Loucy (cell line): ENCODE measurements around the gene MAP3K13.
"Not testable (repeated sequence)": the region's sequence is repeated elsewhere in the genome, so short reads cannot be mapped to it uniquely, and the experiment has no call there.

Experiments
- H2AFZ ChIP-seq: fragments of 200-600 bp; sonication (generic); 2 replicates; pipeline ENCODE4 v1.6.0; 2016; ENCODE audit warnings: antibody characterized with exemption, mild to moderate bottlenecking, low read length, moderate library complexity
- H3F3A ChIP-seq: fragments of 200-600 bp; 2 replicates; pipeline ENCODE4 v1.6.0; 2016; ENCODE audit warnings: antibody characterized with exemption, low read depth, mild to moderate bottlenecking
- H3K27me3 ChIP-seq: fragments of 200-600 bp; sonication (generic); 2 replicates; pipeline ENCODE4 v1.6.1; 2014; ENCODE audit warnings: low read length, mild to moderate bottlenecking; ENCODE audit not compliant: insufficient read depth, poor library complexity, severe bottlenecking
- H3K36me3 ChIP-seq: fragments of 200-600 bp; sonication (generic); 2 replicates; pipeline ENCODE4 v1.6.1; 2016; ENCODE audit warnings: low read length; ENCODE audit not compliant: insufficient read depth
- H3K4me1 ChIP-seq: fragments of 200-600 bp; sonication (generic); 2 replicates; pipeline ENCODE4 v1.5.1; 2014; ENCODE audit warnings: low read length, mild to moderate bottlenecking; ENCODE audit not compliant: insufficient read depth, poor library complexity, severe bottlenecking
- H3K4me2 ChIP-seq: fragments of 200-600 bp; sonication (generic); 2 replicates; pipeline ENCODE4 v1.6.0; 2014; ENCODE audit warnings: antibody characterized with exemption, low read length, low read depth, mild to moderate bottlenecking; ENCODE audit not compliant: poor library complexity, severe bottlenecking
- H3K4me3 ChIP-seq: fragments of 200-600 bp; sonication (generic); 2 replicates; pipeline ENCODE4 v1.5.1; 2014; ENCODE audit warnings: low read length, mild to moderate bottlenecking, mixed read lengths; ENCODE audit not compliant: poor library complexity, severe bottlenecking
- H3K79me2 ChIP-seq: fragments of 200-600 bp; sonication (generic); 2 replicates; pipeline ENCODE4 v1.6.1; 2014; ENCODE audit warnings: low read length; ENCODE audit not compliant: insufficient read depth
- H3K9ac ChIP-seq: fragments of 200-600 bp; sonication (generic); 2 replicates; pipeline ENCODE4 v1.6.0; 2014; ENCODE audit warnings: mild to moderate bottlenecking, low read depth, low read length, moderate library complexity; ENCODE audit not compliant: poor library complexity, severe bottlenecking
- H3K9me2 ChIP-seq: fragments of 200-600 bp; sonication (generic); replicated peaks from 2 replicates; pipeline ENCODE4 v1.6.1; 2016; ENCODE audit warnings: low read depth, low read length, mixed read lengths
- H3K9me3 ChIP-seq: fragments of 200-600 bp; sonication (generic); 2 replicates; pipeline ENCODE4 v1.6.1; 2014; ENCODE audit warnings: mild to moderate bottlenecking, antibody characterized with exemption, low read length, low read depth; ENCODE audit not compliant: insufficient read depth
- H4K20me1 ChIP-seq: fragments of 200-600 bp; sonication (generic); 2 replicates; pipeline ENCODE4 v1.6.0; 2014; ENCODE audit warnings: antibody characterized with exemption, low read length, mild to moderate bottlenecking; ENCODE audit not compliant: insufficient read depth, poor library complexity, severe bottlenecking
- EZH2phosphoT487 ChIP-seq: fragments of 200-600 bp; IDR thresholded peaks from 2 replicates; pipeline ENCODE4 v1.6.1; 2018; ENCODE audit warnings: antibody characterized with exemption, mild to moderate bottlenecking, moderate library complexity, borderline replicate concordance
- TF ChIP-seq, protein P1 (sequence below): fragments of 200-600 bp; sonication (generic); conservative IDR thresholded peaks from 2 replicates; pipeline ENCODE4 v1.5.1; 2014; ENCODE audit warnings: mild to moderate bottlenecking, antibody characterized with exemption, low read length

Gene MAP3K13

DNA sequence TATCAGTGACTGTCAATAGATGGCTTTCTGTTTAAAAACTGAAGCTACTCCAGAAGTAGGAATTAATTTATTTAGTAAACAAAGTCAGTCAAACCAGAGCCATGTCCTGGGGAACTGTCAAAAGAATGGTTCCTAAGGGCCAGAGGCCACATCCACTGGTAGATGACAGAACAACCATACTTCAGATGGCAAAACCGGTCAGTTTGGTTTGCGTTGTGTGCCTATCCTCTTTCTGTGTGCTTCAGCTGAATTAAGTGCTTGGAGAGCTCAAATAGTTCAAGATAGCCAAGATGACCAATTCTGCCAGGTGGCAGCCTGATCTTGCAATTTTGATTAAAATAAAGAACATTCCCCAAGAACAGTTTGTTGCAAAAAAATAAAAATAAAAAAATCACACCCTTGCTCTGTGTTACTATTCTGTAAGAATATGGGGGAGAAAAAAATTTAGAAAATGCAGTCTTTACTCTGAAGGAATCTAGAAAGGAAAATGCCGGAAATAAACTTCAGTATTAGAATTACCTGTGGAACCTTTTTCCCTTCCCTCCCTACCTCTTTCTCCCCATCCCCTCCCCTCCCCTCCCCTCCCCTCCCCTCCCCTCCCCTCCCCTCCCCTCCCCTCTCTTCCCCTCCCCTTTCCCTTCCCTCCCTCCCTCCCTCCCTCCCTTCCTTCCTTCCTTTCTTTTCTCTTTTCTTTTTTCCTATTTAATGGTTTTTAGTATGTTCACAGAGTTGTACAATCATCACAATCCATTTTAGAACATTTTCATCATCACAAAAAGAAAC lies 2.5 kb downstream of the MAP3K13 start:
- peak overlapping the region; percentile 91 for H3K4me3 ChIP-seq
- H3K4me1 ChIP-seq, result peaks cover 16% of the 10 kb centered on the region
- H4K20me1 ChIP-seq, result no peaks in the 10 kb centered on the region
- TF ChIP-seq, protein P1, sequence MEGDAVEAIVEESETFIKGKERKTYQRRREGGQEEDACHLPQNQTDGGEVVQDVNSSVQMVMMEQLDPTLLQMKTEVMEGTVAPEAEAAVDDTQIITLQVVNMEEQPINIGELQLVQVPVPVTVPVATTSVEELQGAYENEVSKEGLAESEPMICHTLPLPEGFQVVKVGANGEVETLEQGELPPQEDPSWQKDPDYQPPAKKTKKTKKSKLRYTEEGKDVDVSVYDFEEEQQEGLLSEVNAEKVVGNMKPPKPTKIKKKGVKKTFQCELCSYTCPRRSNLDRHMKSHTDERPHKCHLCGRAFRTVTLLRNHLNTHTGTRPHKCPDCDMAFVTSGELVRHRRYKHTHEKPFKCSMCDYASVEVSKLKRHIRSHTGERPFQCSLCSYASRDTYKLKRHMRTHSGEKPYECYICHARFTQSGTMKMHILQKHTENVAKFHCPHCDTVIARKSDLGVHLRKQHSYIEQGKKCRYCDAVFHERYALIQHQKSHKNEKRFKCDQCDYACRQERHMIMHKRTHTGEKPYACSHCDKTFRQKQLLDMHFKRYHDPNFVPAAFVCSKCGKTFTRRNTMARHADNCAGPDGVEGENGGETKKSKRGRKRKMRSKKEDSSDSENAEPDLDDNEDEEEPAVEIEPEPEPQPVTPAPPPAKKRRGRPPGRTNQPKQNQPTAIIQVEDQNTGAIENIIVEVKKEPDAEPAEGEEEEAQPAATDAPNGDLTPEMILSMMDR, result no peak
- no peak for TF ChIP-seq EZH2phosphoT487
- no peaks in the 10 kb centered on the region for H3K36me3 ChIP-seq
- H3K9ac ChIP-seq, result no peak overlapping the region
- peak overlapping the region; percentile 88 for H3K4me2 ChIP-seq
- H2AFZ ChIP-seq, result no peak overlapping the region
- H3F3A ChIP-seq, result no peaks in the 10 kb centered on the region
- no peaks in the 10 kb centered on the region for H3K79me2 ChIP-seq
- H3K9me3 ChIP-seq, result no peaks in the 10 kb centered on the region
- no peaks in the 10 kb centered on the region for H3K9me2 ChIP-seq
- H3K27me3 ChIP-seq, result peaks cover 17% of the 10 kb centered on the region

DNA sequence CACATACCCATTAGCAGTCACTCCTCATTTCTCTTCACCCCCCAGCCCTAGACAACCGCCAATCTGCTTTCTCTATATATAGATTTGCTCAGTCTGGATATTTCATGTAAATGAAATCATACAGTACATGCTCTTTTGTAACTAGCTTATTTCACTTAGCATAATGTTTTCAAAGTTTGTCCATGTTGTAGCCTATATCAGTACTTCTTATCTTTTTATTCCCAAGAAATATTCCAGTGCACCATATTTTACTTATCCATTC lies 3.1 kb downstream of the MAP3K13 start:
- H3K4me1 ChIP-seq, result peaks cover 16% of the 10 kb centered on the region
- TF ChIP-seq EZH2phosphoT487, result no peak
- TF ChIP-seq, protein P1, result no peak
- H3F3A ChIP-seq, result no peaks in the 10 kb centered on the region
- no peaks in the 10 kb centered on the region for H3K9me2 ChIP-seq
- no peaks in the 10 kb centered on the region for H3K79me2 ChIP-seq
- H2AFZ ChIP-seq, result no peak overlapping the region
- H3K9ac ChIP-seq, result no peak overlapping the region
- no peaks in the 10 kb centered on the region for H3K36me3 ChIP-seq
- peaks cover 17% of the 10 kb centered on the region for H3K27me3 ChIP-seq
- H3K4me2 ChIP-seq, result no peak overlapping the region
- H4K20me1 ChIP-seq, result no peaks in the 10 kb centered on the region
- no peaks in the 10 kb centered on the region for H3K9me3 ChIP-seq
- H3K4me3 ChIP-seq, result no peak overlapping the region

GRCh38 chr3:185366913-185367312 lies 4.0 kb downstream of the MAP3K13 start:
- no peak overlapping the region for H3K4me2 ChIP-seq

DNA sequence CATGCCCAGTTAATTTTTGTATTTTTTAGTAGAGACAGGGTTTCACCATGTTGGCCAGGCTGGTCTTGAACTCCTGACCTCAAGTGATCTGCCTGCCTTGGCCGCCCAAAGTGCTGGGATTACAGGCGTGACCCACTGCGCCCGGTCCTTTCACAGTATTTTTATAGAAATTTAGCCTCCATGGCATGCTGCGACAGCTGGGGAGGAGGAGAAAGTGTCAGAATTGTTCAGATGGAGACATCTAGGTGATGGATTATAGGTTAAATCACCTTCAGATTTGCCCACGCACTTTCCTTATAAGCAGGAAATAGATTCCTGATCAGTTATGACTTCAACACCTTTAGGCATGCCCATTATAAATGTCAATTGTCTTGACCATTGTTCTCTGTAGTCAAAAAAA lies 7.4 kb downstream of the MAP3K13 start:
- H3K27me3 ChIP-seq, H3K4me1 ChIP-seq, H3K4me3 ChIP-seq, H3K9me2 ChIP-seq, H3K4me2 ChIP-seq, H3K9ac ChIP-seq, H3K79me2 ChIP-seq, H3K9me3 ChIP-seq, H3K36me3 ChIP-seq, H4K20me1 ChIP-seq, H2AFZ ChIP-seq, H3F3A ChIP-seq: not testable (repeated sequence)

More at GRCh38 chr3:185366913-185367312, 4.0 kb downstream of the MAP3K13 start:
- Histone ChIP-seq H3K4me1 (peaks cover 16% of the 10 kb centered on the region), H3K9me2 (no peaks in the 10 kb centered on the region), H2AFZ (no peak overlapping the region), H3F3A (no peaks in the 10 kb centered on the region), H3K79me2 (no peaks in the 10 kb centered on the region), H3K36me3 (no peaks in the 10 kb centered on the region), H3K9me3 (no peaks in the 10 kb centered on the region), H3K27me3 (peaks cover 17% of the 10 kb centered on the region), H4K20me1 (no peaks in the 10 kb centered on the region), H3K9ac (no peak overlapping the region), H3K4me3 (no peak overlapping the region)
- TF ChIP-seq, protein P1, result no peak
- TF ChIP-seq EZH2phosphoT487, result no peak
